Right atrium auricular region (tissue), 2 donors: ENCODE measurements around the gene AP3S1. TPM values are rescaled to one million over a fixed set of nuclear protein-coding genes. Genes with fewer than 3 reads are reported as not detected.
A peak's percentile ranks its signal among the peaks of the same experiment; 100 is the strongest.

Experiments used
- DNase-seq: peaks from one replicate; pipeline ENCODE4 v3.0.0-alpha.2; 2019; ENCODE audit warnings: low spot score
- H3K27ac ChIP-seq, 2 donors: fragments of 200-600 bp; sonication (generic); 1 replicate in 1 of 2; 2 replicates in 1 of 2; pipeline ENCODE4 v1.5.1; 2016 to 2019
- H3K27me3 ChIP-seq, 2 donors: fragments of 200-600 bp; sonication (generic); one replicate each; pipeline versions ENCODE4 v1.5.1 to v1.6.0; 2017 to 2019
- H3K36me3 ChIP-seq: fragments of 200-600 bp; sonication (generic); one replicate; pipeline ENCODE4 v1.5.1; 2016
- H3K4me1 ChIP-seq, 2 donors: fragments of 200-600 bp; sonication (generic); one replicate each; pipeline versions ENCODE4 v1.5.1 to v1.6.0; 2017 to 2019
- H3K4me3 ChIP-seq, 2 donors: fragments of 200-600 bp; sonication (generic); 1 replicate in 1 of 2; 2 replicates in 1 of 2; pipeline ENCODE4 v1.5.1; 2017 to 2019; ENCODE audit warnings: mild to moderate bottlenecking in 1 of 2, moderate library complexity in 1 of 2
- H3K9me3 ChIP-seq, 2 donors: fragments of 200-600 bp; sonication (generic); one replicate each; pipeline ENCODE4 v1.5.1; 2019
- CTCF ChIP-seq, 2 donors: fragments of 200-600 bp; sonication (generic); IDR thresholded peaks; one replicate each; pipeline ENCODE4 v1.5.1; 2019; ENCODE audit warnings: antibody characterized with exemption in 2 of 2
- total RNA-seq, 2 donors: library from RNA; depleted of rRNA; stranded (reverse); fragments of >200 nt; gene quantifications; one replicate each; pipeline ENCODE4 v1.1.0, GENCODE V29; 2016

Gene AP3S1
- total RNA-seq, 2 donors from 2014 or later = 50.1 to 63.4 TPM

DNA sequence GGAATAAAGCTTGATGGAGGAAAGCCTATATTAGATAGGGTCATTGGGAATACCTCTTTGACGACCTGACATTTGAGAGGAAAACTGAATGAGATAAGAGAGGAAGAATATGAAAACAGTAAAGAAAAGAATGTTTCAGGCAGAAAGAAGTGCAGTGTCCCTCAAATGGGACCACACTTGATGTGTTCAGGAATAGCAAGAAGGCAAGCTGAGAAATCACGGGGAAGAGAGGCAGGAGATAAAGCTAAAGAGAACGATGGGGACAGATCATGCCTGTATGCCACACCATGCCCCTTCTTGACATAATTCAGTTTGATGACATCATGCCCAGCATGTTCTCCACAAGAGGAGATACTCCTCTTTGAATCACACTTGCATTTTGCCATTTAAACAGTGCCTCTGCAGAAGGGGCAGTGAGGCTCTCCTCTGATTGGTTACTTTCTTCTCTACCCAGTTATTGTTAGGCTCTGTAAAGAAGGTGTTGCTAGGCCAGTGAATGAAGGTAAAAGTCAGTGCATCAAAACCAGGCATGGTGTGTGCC, 7.6 kb downstream of the AP3S1 start:
- no peak for DNase-seq
- no peak for TF ChIP-seq CTCF (IDR thresholded peaks at IDR 0.05)
- H3K27me3 ChIP-seq = no peaks in the 10 kb centered on the region
- H3K4me1 ChIP-seq = peaks cover 0 to 37% of the 10 kb centered on the region in 2 donors
- peaks cover 0 to 10% of the 10 kb centered on the region in 2 donors for H3K9me3 ChIP-seq
- no peak overlapping the region for H3K4me3 ChIP-seq
- no peaks in the 10 kb centered on the region for H3K36me3 ChIP-seq
- H3K27ac ChIP-seq = peak overlapping the region; percentile 2 to 43

DNA sequence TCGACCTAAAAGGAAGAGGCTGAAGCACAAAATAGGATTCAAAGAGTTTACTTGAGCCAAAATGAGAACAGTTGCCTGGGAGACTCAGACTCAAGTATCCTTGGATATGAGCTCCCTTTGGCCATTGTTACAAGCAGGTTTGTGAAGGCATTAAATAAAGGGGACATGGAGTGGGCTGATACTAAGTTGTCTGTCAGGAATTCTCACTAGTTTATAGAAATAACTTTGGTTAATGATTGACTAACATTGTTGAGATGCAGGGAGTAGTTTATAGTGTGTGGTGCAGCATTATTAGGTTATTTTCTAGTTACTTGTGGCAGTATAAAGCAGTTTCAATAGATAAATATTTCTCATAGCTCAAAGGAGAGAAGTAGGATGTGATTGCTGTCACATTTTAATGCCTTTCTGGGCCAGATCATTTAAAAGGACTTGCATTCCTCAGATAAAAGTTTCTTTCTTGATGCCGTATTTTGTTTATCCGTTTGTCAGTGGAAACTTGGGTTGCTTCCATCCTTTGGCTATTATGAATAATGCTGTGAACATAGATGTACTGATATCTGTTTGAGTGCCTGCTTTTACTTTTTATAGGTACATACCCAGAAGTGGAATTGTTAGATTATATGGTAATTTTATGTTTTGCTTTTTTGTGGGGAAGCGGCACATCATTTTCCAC, 9.1 kb downstream of the AP3S1 start:
- peaks cover 0 to 25% of the 10 kb centered on the region in 2 donors for H3K4me1 ChIP-seq
- H3K27ac ChIP-seq = peak overlapping the region; percentile 24 to 65
- peaks cover 0 to 10% of the 10 kb centered on the region in 2 donors for H3K9me3 ChIP-seq
- no peaks in the 10 kb centered on the region for H3K27me3 ChIP-seq
- DNase-seq = no peak
- H3K36me3 ChIP-seq = no peaks in the 10 kb centered on the region
- no peak overlapping the region for H3K4me3 ChIP-seq
- TF ChIP-seq CTCF (IDR thresholded peaks at IDR 0.05) = no peak

DNA sequence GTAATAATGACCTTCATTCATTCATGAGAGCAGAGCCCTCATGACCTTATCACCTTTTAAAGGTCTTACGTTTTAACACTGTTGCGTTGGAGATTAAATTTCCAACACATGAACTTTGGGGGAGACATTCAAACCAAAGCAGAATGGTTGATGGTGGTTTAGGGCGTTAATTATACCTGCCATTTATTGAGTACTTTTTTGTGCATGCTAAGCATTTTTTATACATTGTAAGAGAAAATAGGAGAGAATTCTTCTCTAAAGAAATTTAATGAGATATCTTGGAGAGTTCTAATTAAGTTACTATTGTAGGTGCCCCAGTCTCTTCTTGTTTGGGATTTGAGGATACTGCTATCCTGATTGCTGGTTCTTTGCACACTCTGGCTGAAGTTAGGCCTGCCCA, 12.4 kb downstream of the AP3S1 start:
- no peak for DNase-seq
- H3K4me1 ChIP-seq = peaks cover 0 to 47% of the 10 kb centered on the region in 2 donors
- no peak overlapping the region for H3K27ac ChIP-seq
- no peaks in the 10 kb centered on the region for H3K36me3 ChIP-seq
- peaks cover 0 to 10% of the 10 kb centered on the region in 2 donors for H3K9me3 ChIP-seq
- H3K4me3 ChIP-seq = no peak overlapping the region
- no peaks in the 10 kb centered on the region for H3K27me3 ChIP-seq
- TF ChIP-seq CTCF (IDR thresholded peaks at IDR 0.05) = no peak

GRCh38 chr5:115855959-115856358, 14.2 kb downstream of the AP3S1 start:
- no peak for DNase-seq
- no peak for TF ChIP-seq CTCF (IDR thresholded peaks at IDR 0.05)
- H3K4me1 ChIP-seq = peaks cover 0 to 33% of the 10 kb centered on the region in 2 donors
- H3K36me3 ChIP-seq = no peaks in the 10 kb centered on the region
- no peaks in the 10 kb centered on the region for H3K27me3 ChIP-seq
- no peak overlapping the region for H3K27ac ChIP-seq
- H3K9me3 ChIP-seq = peaks cover 0 to 10% of the 10 kb centered on the region in 2 donors
- no peak overlapping the region for H3K4me3 ChIP-seq

- peaks cover 0 to 10% of the 10 kb centered on the region in 2 donors for H3K9me3 ChIP-seq
- no peaks in the 10 kb centered on the region for H3K27me3 ChIP-seq
- H3K4me1 ChIP-seq = peaks cover 0 to 27% of the 10 kb centered on the region in 2 donors
- TF ChIP-seq CTCF (IDR thresholded peaks at IDR 0.05) = no peak
- no peak for DNase-seq
- H3K4me3 ChIP-seq = no peak overlapping the region
- H3K36me3 ChIP-seq = no peaks in the 10 kb centered on the region
- H3K27ac ChIP-seq = no peak overlapping the region
These were observed 15.3 kb downstream of the AP3S1 start for GRCh38 chr5:115857057-115857479.
